HepG2 (cell line): Measurements from ENCODE around the gene SOCS1. TPM values are rescaled to one million over a fixed set of nuclear protein-coding genes. Genes with fewer than 3 reads are reported as not detected.

Source experiments
- FOXO4 ChIP-seq: sonication (generic); formaldehyde crosslinking; conservative IDR thresholded peaks from 2 replicates; pipeline ENCODE4 v1.8.1; 2023; ENCODE audit warnings: missing genetic modification reagents
- GMEB2 ChIP-seq: IDR thresholded peaks from 2 replicates; pipeline ENCODE4 v1.6.1; 2016; ENCODE audit warnings: missing biosample characterization, missing genetic modification reagents, low read depth
- KLF12 ChIP-seq: sonication (generic); formaldehyde crosslinking; IDR thresholded peaks from 2 replicates; pipeline ENCODE4 v1.4.0; 2020; ENCODE audit warnings: missing genetic modification reagents, borderline replicate concordance
- NPAS2 ChIP-seq: sonication (generic); formaldehyde crosslinking; IDR thresholded peaks from 2 replicates; pipeline ENCODE4 v1.8.0; 2022; ENCODE audit warnings: mild to moderate bottlenecking, missing genetic modification reagents, borderline replicate concordance
- POLR2AphosphoS2 ChIP-seq: IDR thresholded peaks from 2 replicates; pipeline ENCODE4 v1.6.1; 2011; ENCODE audit warnings: low read depth, low read length, improper control_type of control experiment
- RCOR2 ChIP-seq: IDR thresholded peaks from 2 replicates; pipeline ENCODE4 v1.6.1; 2016; ENCODE audit warnings: missing biosample characterization, missing genetic modification reagents
- ZBTB3 ChIP-seq: sonication (generic); formaldehyde crosslinking; IDR thresholded peaks from 2 replicates; pipeline ENCODE4 v1.4.0; 2020; ENCODE audit warnings: low read depth, mild to moderate bottlenecking, moderate library complexity, missing genetic modification reagents, borderline replicate concordance
- ZBTB37 ChIP-seq: sonication (generic); formaldehyde crosslinking; IDR thresholded peaks from 2 replicates; pipeline ENCODE4 v1.4.0; 2020; ENCODE audit warnings: mild to moderate bottlenecking, missing genetic modification reagents
- ZNF614 ChIP-seq: IDR thresholded peaks from 2 replicates; pipeline ENCODE4 v1.6.1; 2018; ENCODE audit warnings: missing biosample characterization, missing genetic modification reagents, inconsistent platforms, borderline replicate concordance
- ZNF891 ChIP-seq: sonication (generic); formaldehyde crosslinking; IDR thresholded peaks from 2 replicates; pipeline ENCODE4 v1.5.0; 2020; ENCODE audit warnings: mild to moderate bottlenecking, missing genetic modification reagents
- polyA plus RNA-seq, 8 experiments: library from polyadenylated mRNA; depleted of rRNA in 3 of 8; stranded (reverse) in 7 of 8; unstranded in 1 of 8; fragments of >200 nt; fragmentation: Illumina TruSeq in 4 of 8; extraction: Trizol in 4 of 8; gene quantifications; 2 replicates each; pipeline versions ENCODE4 v1.2.1 to v1.2.3, GENCODE V29; 2011 to 2016; ENCODE audit warnings: low read depth in 4 of 8, missing spikeins in 1 of 8, mixed read lengths in 1 of 8; ENCODE audit not compliant: insufficient read depth in 1 of 8
- total RNA-seq, 5 experiments: library from RNA; depleted of rRNA; stranded (reverse); fragments of >200 nt; fragmentation: Illumina TruSeq; extraction: Trizol; gene quantifications; 2 replicates each; pipeline ENCODE4 v1.2.3, GENCODE V29; 2016; ENCODE audit warnings: low read depth in 1 of 5
- TF ChIP-seq, protein P1 (sequence below): sonication (generic); formaldehyde crosslinking; IDR thresholded peaks from 2 replicates; pipeline ENCODE4 v1.5.0; 2020; ENCODE audit warnings: mild to moderate bottlenecking, missing genetic modification reagents
- TF ChIP-seq, protein P2 (sequence below): IDR thresholded peaks from 2 replicates; pipeline ENCODE4 v1.6.1; 2016; ENCODE audit warnings: missing genetic modification reagents, missing compliant biosample characterization
- TF ChIP-seq, protein P3 (sequence below): IDR thresholded peaks from 2 replicates; pipeline ENCODE4 v1.6.1; 2016; ENCODE audit warnings: low read depth, borderline replicate concordance

SOCS1 gene
- total and polyA plus RNA-seq, 2 of the 13 experiments (the other 11 are each of a cell fraction or from before 2014, with no cell fraction given), result 5.3 to 6.3 TPM

DNA sequence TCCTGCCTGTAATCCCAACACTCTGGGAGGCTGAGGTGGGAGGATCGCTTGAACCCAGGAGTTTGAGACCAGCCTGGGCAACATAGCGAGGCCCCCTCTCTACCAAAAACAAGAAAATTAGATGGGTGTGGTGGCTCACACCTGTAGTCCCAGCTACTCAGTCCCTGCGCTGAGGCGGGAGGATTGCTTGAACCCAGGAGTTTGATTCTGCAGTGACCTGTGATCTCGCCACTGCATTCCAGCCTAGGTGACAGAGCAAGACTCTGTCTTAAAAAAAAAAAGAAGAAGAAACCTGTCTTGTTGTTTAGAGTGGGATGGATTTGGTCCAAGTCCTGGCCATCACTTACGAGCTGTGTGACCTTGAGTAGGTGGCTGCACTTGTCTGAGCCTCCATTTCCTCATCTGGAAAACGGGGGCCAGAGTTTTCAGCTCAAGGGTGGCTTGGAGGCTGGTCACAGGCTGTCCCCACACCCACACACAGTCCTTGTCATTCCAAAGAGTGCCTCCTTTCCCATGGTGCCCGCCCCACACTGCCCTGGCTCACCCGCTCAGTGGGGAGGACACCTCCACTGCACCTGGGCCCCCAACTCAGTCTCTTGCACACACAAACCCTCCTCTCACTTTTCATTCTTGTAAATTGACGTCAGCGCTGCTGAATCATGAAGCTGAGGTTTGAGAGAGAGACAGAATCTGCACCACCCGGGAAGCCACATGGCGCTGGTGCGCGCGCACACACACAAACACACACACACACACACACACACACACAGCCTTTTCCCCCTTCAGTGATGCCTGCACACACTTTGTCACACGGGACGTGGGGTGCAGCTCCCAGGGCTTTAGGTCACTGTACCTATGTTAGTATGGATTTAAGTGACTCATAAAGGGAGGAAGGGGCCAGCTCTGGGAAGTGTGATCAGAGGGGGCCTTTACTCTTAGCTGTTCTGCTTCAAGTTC, 4.2 kb downstream of the SOCS1 start (continued):
- no peak for TF ChIP-seq GMEB2
- TF ChIP-seq, protein P1, sequence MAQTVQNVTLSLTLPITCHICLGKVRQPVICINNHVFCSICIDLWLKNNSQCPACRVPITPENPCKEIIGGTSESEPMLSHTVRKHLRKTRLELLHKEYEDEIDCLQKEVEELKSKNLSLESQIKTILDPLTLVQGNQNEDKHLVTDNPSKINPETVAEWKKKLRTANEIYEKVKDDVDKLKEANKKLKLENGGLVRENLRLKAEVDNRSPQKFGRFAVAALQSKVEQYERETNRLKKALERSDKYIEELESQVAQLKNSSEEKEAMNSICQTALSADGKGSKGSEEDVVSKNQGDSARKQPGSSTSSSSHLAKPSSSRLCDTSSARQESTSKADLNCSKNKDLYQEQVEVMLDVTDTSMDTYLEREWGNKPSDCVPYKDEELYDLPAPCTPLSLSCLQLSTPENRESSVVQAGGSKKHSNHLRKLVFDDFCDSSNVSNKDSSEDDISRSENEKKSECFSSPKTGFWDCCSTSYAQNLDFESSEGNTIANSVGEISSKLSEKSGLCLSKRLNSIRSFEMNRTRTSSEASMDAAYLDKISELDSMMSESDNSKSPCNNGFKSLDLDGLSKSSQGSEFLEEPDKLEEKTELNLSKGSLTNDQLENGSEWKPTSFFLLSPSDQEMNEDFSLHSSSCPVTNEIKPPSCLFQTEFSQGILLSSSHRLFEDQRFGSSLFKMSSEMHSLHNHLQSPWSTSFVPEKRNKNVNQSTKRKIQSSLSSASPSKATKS (CRISPR knock-in tag), result no peak
- TF ChIP-seq ZNF614, result no peak
- TF ChIP-seq ZNF891 (CRISPR knock-in tag), result no peak
- TF ChIP-seq RCOR2 (CRISPR knock-in tag), result no peak
- TF ChIP-seq, protein P2, sequence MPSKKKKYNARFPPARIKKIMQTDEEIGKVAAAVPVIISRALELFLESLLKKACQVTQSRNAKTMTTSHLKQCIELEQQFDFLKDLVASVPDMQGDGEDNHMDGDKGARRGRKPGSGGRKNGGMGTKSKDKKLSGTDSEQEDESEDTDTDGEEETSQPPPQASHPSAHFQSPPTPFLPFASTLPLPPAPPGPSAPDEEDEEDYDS (CRISPR knock-in tag), result no peak
- TF ChIP-seq KLF12 (CRISPR knock-in tag), result no peak
- no peak; the same call in none of the 2 replicates for TF ChIP-seq POLR2AphosphoS2
- TF ChIP-seq, protein P3, sequence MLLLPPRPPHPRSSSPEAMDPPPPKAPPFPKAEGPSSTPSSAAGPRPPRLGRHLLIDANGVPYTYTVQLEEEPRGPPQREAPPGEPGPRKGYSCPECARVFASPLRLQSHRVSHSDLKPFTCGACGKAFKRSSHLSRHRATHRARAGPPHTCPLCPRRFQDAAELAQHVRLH, result peak; percentile 51; the same call in 1 of the 2 replicates
- no peak for TF ChIP-seq ZBTB3 (CRISPR knock-in tag)
- TF ChIP-seq NPAS2 (CRISPR knock-in tag), result no peak
- no peak for TF ChIP-seq FOXO4 (CRISPR knock-in tag)
- no peak for TF ChIP-seq ZBTB37 (CRISPR knock-in tag)
